GM19438 (cell line): ENCODE data around the gene CCNY.

ENCODE experiments used
- ATAC-seq: cut with Tn5 transposase; IDR thresholded peaks from one replicate; pipeline ENCODE4 v1.9.1; 2021; ENCODE audit warnings: low read depth; ENCODE audit not compliant: unreplicated experiment

CCNY gene

GRCh38 chr10:35607475-35608327, 271.4 kb downstream of the CCNY start:
- no peak for ATAC-seq

- no peak for ATAC-seq
Measured at GRCh38 chr10:35608328-35608672, 272.0 kb downstream of the CCNY start.

GRCh38 chr10:35611750-35612149, 275.4 kb downstream of the CCNY start:
- no peak for ATAC-seq

GRCh38 chr10:35612385-35613106, 276.2 kb downstream of the CCNY start:
- no peak for ATAC-seq

- ATAC-seq, result no peak
Measured at GRCh38 chr10:35613107-35613440, 276.8 kb downstream of the CCNY start.

- ATAC-seq, result no peak
Measured at GRCh38 chr10:35613597-35614226, 277.4 kb downstream of the CCNY start.

GRCh38 chr10:35614312-35614711, 278.0 kb downstream of the CCNY start:
- no peak for ATAC-seq
